Prostate gland (tissue), 2 donors: ENCODE measurements around the gene MAPKAPK3. TPM values are rescaled to one million over a fixed set of nuclear protein-coding genes. Genes with fewer than 3 reads are reported as not detected.
"Not testable (repeated sequence)": the region's sequence is repeated elsewhere in the genome, so short reads cannot be mapped to it uniquely, and the experiment has no call there.

Experiments used
- DNase-seq: peaks from one replicate; pipeline ENCODE4 v3.0.0-alpha.2; 2019; ENCODE audit warnings: low spot score
- H3K27ac ChIP-seq, 2 donors: fragments of 200-600 bp; sonication (generic); 2 replicates each; pipeline ENCODE4 v1.5.1; 2017 to 2019
- H3K27me3 ChIP-seq: fragments of 200-600 bp; sonication (generic); replicated peaks from 2 replicates; pipeline ENCODE4 v1.5.1; 2019; ENCODE audit not compliant: insufficient read depth
- H3K36me3 ChIP-seq, 2 donors: fragments of 200-600 bp; sonication (generic); 1 replicate in 1 of 2; 2 replicates in 1 of 2; pipeline versions ENCODE4 v1.5.1 to v1.8.1; 2017 to 2019
- H3K4me1 ChIP-seq: fragments of 200-600 bp; sonication (generic); replicated peaks from 2 replicates; pipeline ENCODE4 v1.5.1; 2019
- H3K4me3 ChIP-seq, 2 donors: fragments of 200-600 bp; sonication (generic); 2 replicates each; pipeline ENCODE4 v1.5.1; 2017 to 2019
- H3K9me3 ChIP-seq: fragments of 200-600 bp; sonication (generic); 2 replicates; pipeline ENCODE4 v1.5.1; 2017
- CTCF ChIP-seq, 4 experiments: fragments of 200-600 bp in 2 of 4; fragments of 450-650 bp in 2 of 4; sonication (generic) in 2 of 4; IDR thresholded peaks; 1 replicate in 3 of 4; 2 replicates in 1 of 4; pipeline ENCODE4 v1.5.1; 2016 to 2019; ENCODE audit warnings: antibody characterized with exemption in 4 of 4, mild to moderate bottlenecking in 2 of 4, moderate library complexity in 2 of 4
- POLR2A ChIP-seq: fragments of 450-650 bp; IDR thresholded peaks from one replicate; pipeline ENCODE4 v1.6.1; 2016; ENCODE audit warnings: antibody characterized with exemption, mild to moderate bottlenecking
- POLR2AphosphoS5 ChIP-seq: sonication (generic); formaldehyde crosslinking; IDR thresholded peaks from one replicate; pipeline ENCODE4 v1.6.1; 2017; ENCODE audit warnings: antibody characterized with exemption
- WGBS: methylation state at CpG from one replicate; pipeline ENCODE4 v1.1.5; 2018; 5-methylcytosine and 5-hydroxymethylcytosine counted together
- intact Hi-C: fragments of 100-400 bp; cut with DNase I; formaldehyde crosslinking; loops from one replicate; pipeline ENCODE4 v1.14.2; 2022
- total RNA-seq, 2 donors: library from RNA; depleted of rRNA; stranded (reverse); fragments of >200 nt; gene quantifications; one replicate each; pipeline ENCODE4 v1.1.0, GENCODE V29; 2016

MAPKAPK3 gene
- total RNA-seq, 2 donors from 2014 or later = 33.2 to 52.3 TPM

GRCh38 chr3:50658831-50659230 is 41.9 kb downstream of the MAPKAPK3 start:
- H3K27ac ChIP-seq = no peak overlapping the region
- H3K27me3 ChIP-seq = no peaks in the 10 kb centered on the region
- no peaks in the 10 kb centered on the region for H3K4me1 ChIP-seq
- intact Hi-C loops = no loop called here
- H3K4me3 ChIP-seq = no peak overlapping the region
- H3K9me3 ChIP-seq = no peaks in the 10 kb centered on the region
- TF ChIP-seq CTCF (IDR thresholded peaks at IDR 0.05) = no peak
- TF ChIP-seq POLR2A = no peak
- no peak for TF ChIP-seq POLR2AphosphoS5
- no peak for DNase-seq
- 88% methylated on average over 3 of the region's 3 CpGs for WGBS
- no peaks in the 10 kb centered on the region for H3K36me3 ChIP-seq

GRCh38 chr3:50660386-50660785 is 43.4 kb downstream of the MAPKAPK3 start:
- intact Hi-C loops = no loop called here
- H3K4me3 ChIP-seq = no peak overlapping the region
- no peak overlapping the region for H3K27ac ChIP-seq
- TF ChIP-seq POLR2A = no peak
- TF ChIP-seq POLR2AphosphoS5 = no peak
- TF ChIP-seq CTCF (IDR thresholded peaks at IDR 0.05) = no peak
- WGBS = 89% methylated on average over 10 of the region's 10 CpGs
- no peak for DNase-seq
- H3K9me3 ChIP-seq = no peaks in the 10 kb centered on the region
- H3K36me3 ChIP-seq = no peaks in the 10 kb centered on the region
- H3K4me1 ChIP-seq = no peaks in the 10 kb centered on the region
- no peaks in the 10 kb centered on the region for H3K27me3 ChIP-seq

GRCh38 chr3:50661321-50661837 is 44.4 kb downstream of the MAPKAPK3 start:
- intact Hi-C loops = no loop called here

GRCh38 chr3:50662408-50662807 is 45.5 kb downstream of the MAPKAPK3 start:
- no peaks in the 10 kb centered on the region for H3K36me3 ChIP-seq
- no peak overlapping the region for H3K4me3 ChIP-seq
- H3K4me1 ChIP-seq = no peaks in the 10 kb centered on the region
- H3K27ac ChIP-seq = no peak overlapping the region
- DNase-seq = no peak
- intact Hi-C loops = no loop called here
- TF ChIP-seq POLR2AphosphoS5 = no peak
- TF ChIP-seq POLR2A = no peak
- no peak for TF ChIP-seq CTCF (IDR thresholded peaks at IDR 0.05)
- 59% methylated on average over 2 of the region's 2 CpGs for WGBS
- no peaks in the 10 kb centered on the region for H3K9me3 ChIP-seq
- H3K27me3 ChIP-seq = no peaks in the 10 kb centered on the region

More at GRCh38 chr3:50661321-50661837, 44.4 kb downstream of the MAPKAPK3 start:
- H3K9me3 ChIP-seq = no peaks in the 10 kb centered on the region
- no peak overlapping the region for H3K27ac ChIP-seq
- 79% methylated on average over 6 of the region's 6 CpGs for WGBS
- TF ChIP-seq POLR2AphosphoS5 (no peak), POLR2A (no peak), CTCF (IDR thresholded peaks at IDR 0.05) (no peak)
- no peak overlapping the region for H3K4me3 ChIP-seq
- DNase-seq = no peak
- H3K27me3 ChIP-seq = no peaks in the 10 kb centered on the region
- no peaks in the 10 kb centered on the region for H3K36me3 ChIP-seq
- H3K4me1 ChIP-seq = no peaks in the 10 kb centered on the region

GRCh38 chr3:50665081-50665840 is 48.3 kb downstream of the MAPKAPK3 start:
- Histone ChIP-seq H3K4me3 (no peak overlapping the region), H3K27ac (no peak overlapping the region), H3K4me1 (no peaks in the 10 kb centered on the region), H3K36me3 (no peaks in the 10 kb centered on the region), H3K9me3 (no peaks in the 10 kb centered on the region), H3K27me3 (no peaks in the 10 kb centered on the region)
- no peak for DNase-seq
- TF ChIP-seq CTCF (IDR thresholded peaks at IDR 0.05) (no peak), POLR2AphosphoS5 (no peak), POLR2A (no peak)
- 91% methylated on average over 5 of the region's 5 CpGs for WGBS
- intact Hi-C loops = no loop called here

GRCh38 chr3:50665841-50666115 is 48.8 kb downstream of the MAPKAPK3 start:
- 86% methylated on average over 9 of the region's 9 CpGs for WGBS
- H3K27me3 ChIP-seq, H3K4me1 ChIP-seq, H3K27ac ChIP-seq, intact Hi-C loops, DNase-seq, H3K9me3 ChIP-seq, H3K36me3 ChIP-seq, H3K4me3 ChIP-seq: not testable (repeated sequence)
